ENCODE measurements around the gene NT5C3A.
A peak's percentile ranks its signal among the peaks of the same experiment; 100 is the strongest.
"Not testable (repeated sequence)": the region's sequence is repeated elsewhere in the genome, so short reads cannot be mapped to it uniquely, and the experiment has no call there.

NT5C3A gene

DNA sequence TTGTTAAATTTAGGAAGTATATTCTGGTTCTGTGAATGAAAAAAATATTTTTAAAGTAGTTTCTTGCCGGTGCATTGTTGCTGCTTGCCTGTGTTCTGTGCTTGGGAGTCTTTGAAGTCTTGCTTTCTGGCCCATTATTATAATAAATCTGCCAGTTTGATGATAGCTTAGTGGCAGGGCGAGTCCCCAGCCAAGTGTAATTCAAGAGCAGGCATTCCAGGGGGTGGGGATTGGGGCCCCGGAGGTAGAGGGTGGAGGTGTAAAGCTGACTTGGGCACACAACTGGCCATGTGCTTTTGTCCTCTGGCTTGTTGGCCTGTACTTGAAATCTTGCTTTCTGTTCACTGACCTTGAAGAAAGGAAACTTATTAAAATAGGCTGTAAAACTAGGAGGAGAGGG lies 90.6 kb downstream of the NT5C3A start:
- DNase-seq: not testable (repeated sequence)

DNA sequence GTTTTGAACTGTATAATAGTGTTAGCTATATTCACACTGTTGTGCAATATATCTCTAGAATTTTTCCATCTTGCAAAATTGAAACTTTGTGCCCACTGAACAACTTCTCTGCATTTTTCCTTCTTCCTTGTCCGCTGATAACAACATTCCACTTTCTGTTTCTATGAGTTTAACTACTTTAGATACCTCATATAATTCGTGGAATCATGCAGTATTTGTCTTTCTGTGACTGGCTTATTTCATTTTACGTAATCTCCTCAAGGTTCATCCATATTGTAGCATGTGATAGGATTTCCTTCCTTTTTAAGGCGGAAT lies 95.4 kb downstream of the NT5C3A start:
- DNase-seq: peak in 2 of 3 donors; percentile 15 to 32

GRCh38 chr7:32966489-32967267 lies 95.9 kb downstream of the NT5C3A start:
- not testable (repeated sequence) for DNase-seq

DNA sequence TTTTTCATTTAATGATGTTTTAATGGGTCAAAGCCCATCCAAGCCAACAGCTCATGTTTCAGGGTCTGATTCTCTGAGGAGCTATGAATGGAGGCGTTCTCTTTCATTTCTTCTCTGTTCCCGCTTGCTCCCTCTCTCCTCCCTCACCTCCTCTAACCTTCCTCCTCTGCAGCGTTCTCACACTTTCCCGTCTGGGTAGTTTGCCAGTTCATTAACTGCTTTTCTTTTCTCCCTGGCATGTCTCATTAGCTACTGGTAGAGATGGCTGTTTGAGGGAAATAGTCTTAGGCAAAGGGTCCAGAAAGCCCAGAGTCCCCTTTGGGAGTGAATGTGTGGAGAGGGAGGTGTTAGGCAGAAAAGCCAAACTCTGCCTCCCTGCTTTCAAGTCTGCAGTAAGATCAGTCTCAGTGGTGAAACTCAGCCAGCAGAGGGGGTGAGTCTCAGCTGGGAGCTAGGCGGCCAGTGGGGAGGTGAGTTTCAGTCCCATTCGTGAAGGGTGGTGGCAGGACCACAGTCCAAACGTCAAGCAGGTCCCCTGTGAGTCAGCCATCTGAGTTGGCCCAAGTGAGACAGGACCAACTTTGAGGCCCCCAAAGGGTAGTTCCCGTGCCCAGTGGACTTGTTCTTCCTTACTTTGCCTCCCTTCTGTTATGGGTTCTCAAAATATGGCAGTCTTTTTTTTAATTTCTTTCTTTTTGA lies 98.0 kb downstream of the NT5C3A start:
- DNase-seq: not testable (repeated sequence)

Data from suppressor macrophage treated with lipopolysaccharide for 1 hour (primary cell).